Posterior vena cava (tissue), 2 donors: ENCODE results near the gene AMPD1. TPM values are rescaled to one million over a fixed set of nuclear protein-coding genes. Genes with fewer than 3 reads are reported as not detected.
A peak's percentile ranks its signal among the peaks of the same experiment; 100 is the strongest.

Experiments
- DNase-seq: peaks from one replicate; pipeline ENCODE4 v3.0.0-alpha.2; 2020; ENCODE audit warnings: low spot score
- intact Hi-C, 2 donors: fragments of 100-400 bp; cut with DNase I; formaldehyde crosslinking; loops; one replicate each; pipeline versions ENCODE4 v1.14.1 to v1.14.2; 2022 to 2023
- long read RNA-seq, 2 donors: library from polyadenylated mRNA; unstranded; transcript quantifications; one replicate each; pipeline ENCODE4 v2.0.0, GENCODE V29; 2020 to 2021
- total RNA-seq, 2 donors: library from RNA; stranded (reverse); fragmentation: NEBNext Ultra II Directional; extraction: Animal tissue kit (Norgen Biotek cat#: 25700); gene quantifications; one replicate each; pipeline ENCODE4 v1.2.1, GENCODE V29; 2021
- donor health status: DM: yes; HTN: yes; CAD: no.
- donor health status: DM: yes; HTN: yes; CAD: no.

The AMPD1 gene
- not detected for total RNA-seq
- long read RNA-seq, donor 1, result 0 reads
- long read RNA-seq, donor 2, result 0 reads

- DNase-seq, result no peak
- intact Hi-C loops, result no loop called here
Observed at GRCh38 chr1:114695430-114696058, at the start of gene AMPD1. Gene AMPD1, minus strand, starts transcription at chr1:114695546. Its CDS starts 75 bp downstream, at chr1:114695471.

- no peak for DNase-seq
- intact Hi-C loops, result no loop called here
Observed at GRCh38 chr1:114741963-114742746, 46.8 kb upstream of the AMPD1 start.

GRCh38 chr1:114740331-114740730 is 45.0 kb upstream of the AMPD1 start:
- no peak for DNase-seq
- intact Hi-C loops, result no loop called here

- intact Hi-C loops, result no loop called here
- DNase-seq, result no peak
Observed at GRCh38 chr1:114737314-114737849, 42.0 kb upstream of the AMPD1 start.

GRCh38 chr1:114735479-114735878 is 40.1 kb upstream of the AMPD1 start:
- DNase-seq, result no peak
- intact Hi-C loops, result no loop called here

GRCh38 chr1:114729782-114730181 is 34.4 kb upstream of the AMPD1 start:
- intact Hi-C loops, result no loop called here
- no peak for DNase-seq

- intact Hi-C loops, result no loop called here
- no peak for DNase-seq
Observed at GRCh38 chr1:114728553-114728952, 33.2 kb upstream of the AMPD1 start.

- DNase-seq, result no peak
- intact Hi-C loops, result no loop called here
Observed at GRCh38 chr1:114725230-114725629, 29.9 kb upstream of the AMPD1 start.

- no peak for DNase-seq
- intact Hi-C loops, result no loop called here
Observed at GRCh38 chr1:114723915-114724314, 28.6 kb upstream of the AMPD1 start.

- intact Hi-C loops, result no loop called here
- DNase-seq, result no peak
Observed at GRCh38 chr1:114723457-114723856, 28.1 kb upstream of the AMPD1 start.

- DNase-seq, result no peak
- intact Hi-C loops, result no loop called here
Observed at GRCh38 chr1:114720492-114720891, 25.1 kb upstream of the AMPD1 start.

GRCh38 chr1:114719424-114719787 is 24.1 kb upstream of the AMPD1 start:
- no peak for DNase-seq
- intact Hi-C loops, result loop anchor here (10.0 kb wide), 2 partner anchors 135 to 555 kb away; partner anchors contain the start of gene BCAS2 (in 1 of the 2)

- intact Hi-C loops, result loop anchor here (10.0 kb wide), 2 partner anchors 134 to 556 kb away; partner anchors contain the start of gene BCAS2 (in 1 of the 2)
- DNase-seq, result no peak
Observed at GRCh38 chr1:114718661-114719423, 23.5 kb upstream of the AMPD1 start.

GRCh38 chr1:114716304-114717170 is 21.2 kb upstream of the AMPD1 start, which contains the start of gene NRAS:
Gene NRAS, minus strand, starts transcription at chr1:114716771. Its CDS starts 611 bp downstream, at chr1:114716160.
- intact Hi-C loops, result loop anchor here (10.0 kb wide), 2 partner anchors 132 to 558 kb away; partner anchors contain the start of gene BCAS2 (in 1 of the 2)
- DNase-seq, result peak; percentile 99

GRCh38 chr1:114715952-114716303 is 20.6 kb upstream of the AMPD1 start:
- intact Hi-C loops, result loop anchor here (10.0 kb wide), 2 partner anchors 131 to 559 kb away; partner anchors contain the start of gene BCAS2 (in 1 of the 2)
- DNase-seq, result no peak

GRCh38 chr1:114712977-114713376 is 17.6 kb upstream of the AMPD1 start:
- intact Hi-C loops, result loop anchor here (10.0 kb wide), 2 partner anchors 128 to 562 kb away; partner anchors contain the start of gene BCAS2 (in 1 of the 2)

GRCh38 chr1:114710360-114710759 is 15.0 kb upstream of the AMPD1 start:
- intact Hi-C loops, result loop anchor here (10.0 kb wide), 2 partner anchors 126 to 564 kb away; partner anchors contain the start of gene BCAS2 (in 1 of the 2)
- DNase-seq, result no peak

More at GRCh38 chr1:114712977-114713376, 17.6 kb upstream of the AMPD1 start:
- no peak for DNase-seq

GRCh38 chr1:114707604-114708003 is 12.3 kb upstream of the AMPD1 start:
- intact Hi-C loops, result no loop called here
- DNase-seq, result no peak
